Measurements from ENCODE around the gene SMC6.
A peak's percentile ranks its signal among the peaks of the same experiment; 100 is the strongest.

The SMC6 gene

GRCh38 chr2:17765398-17765797, 11.8 kb upstream of the SMC6 start:
- no peak overlapping the region for H3K4me3 ChIP-seq (ENCODE audit: low read depth, low read length)
- TF ChIP-seq, protein P1, sequence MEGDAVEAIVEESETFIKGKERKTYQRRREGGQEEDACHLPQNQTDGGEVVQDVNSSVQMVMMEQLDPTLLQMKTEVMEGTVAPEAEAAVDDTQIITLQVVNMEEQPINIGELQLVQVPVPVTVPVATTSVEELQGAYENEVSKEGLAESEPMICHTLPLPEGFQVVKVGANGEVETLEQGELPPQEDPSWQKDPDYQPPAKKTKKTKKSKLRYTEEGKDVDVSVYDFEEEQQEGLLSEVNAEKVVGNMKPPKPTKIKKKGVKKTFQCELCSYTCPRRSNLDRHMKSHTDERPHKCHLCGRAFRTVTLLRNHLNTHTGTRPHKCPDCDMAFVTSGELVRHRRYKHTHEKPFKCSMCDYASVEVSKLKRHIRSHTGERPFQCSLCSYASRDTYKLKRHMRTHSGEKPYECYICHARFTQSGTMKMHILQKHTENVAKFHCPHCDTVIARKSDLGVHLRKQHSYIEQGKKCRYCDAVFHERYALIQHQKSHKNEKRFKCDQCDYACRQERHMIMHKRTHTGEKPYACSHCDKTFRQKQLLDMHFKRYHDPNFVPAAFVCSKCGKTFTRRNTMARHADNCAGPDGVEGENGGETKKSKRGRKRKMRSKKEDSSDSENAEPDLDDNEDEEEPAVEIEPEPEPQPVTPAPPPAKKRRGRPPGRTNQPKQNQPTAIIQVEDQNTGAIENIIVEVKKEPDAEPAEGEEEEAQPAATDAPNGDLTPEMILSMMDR (IDR thresholded peaks at IDR 0.05; ENCODE audit: low read depth, low read length, missing control alignments): no peak
- DNase-seq (ENCODE audit: low read depth): no peak

GRCh38 chr2:17763641-17764333, 10.2 kb upstream of the SMC6 start:
- TF ChIP-seq, protein P1 (IDR thresholded peaks at IDR 0.05; ENCODE audit: low read depth, low read length, missing control alignments): no peak
- no peak overlapping the region for H3K4me3 ChIP-seq (ENCODE audit: low read depth, low read length)
- no peak for DNase-seq (ENCODE audit: low read depth)

DNA sequence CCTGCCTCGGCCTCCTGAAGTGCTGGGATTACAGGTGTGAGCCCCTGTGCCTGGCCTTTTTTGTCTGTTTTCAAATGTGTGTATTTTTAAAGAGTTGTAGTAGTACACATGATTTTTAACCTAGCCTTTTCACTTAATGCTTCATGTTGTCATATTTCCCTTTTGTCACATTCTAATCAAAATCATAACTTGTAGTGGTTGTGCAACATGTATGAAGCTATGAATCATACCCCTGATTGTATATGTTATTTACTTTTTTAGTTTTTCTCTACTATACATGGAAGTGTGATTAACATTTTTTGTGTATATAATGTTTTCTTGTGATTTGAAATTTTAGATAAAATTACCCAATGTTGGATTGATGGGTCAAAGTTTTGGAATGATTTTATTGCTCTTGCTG, 8.8 kb upstream of the SMC6 start:
- TF ChIP-seq, protein P1 (IDR thresholded peaks at IDR 0.05; ENCODE audit: low read depth, low read length, missing control alignments): no peak
- DNase-seq (ENCODE audit: low read depth): no peak
- no peak overlapping the region for H3K4me3 ChIP-seq (ENCODE audit: low read depth, low read length)

DNA sequence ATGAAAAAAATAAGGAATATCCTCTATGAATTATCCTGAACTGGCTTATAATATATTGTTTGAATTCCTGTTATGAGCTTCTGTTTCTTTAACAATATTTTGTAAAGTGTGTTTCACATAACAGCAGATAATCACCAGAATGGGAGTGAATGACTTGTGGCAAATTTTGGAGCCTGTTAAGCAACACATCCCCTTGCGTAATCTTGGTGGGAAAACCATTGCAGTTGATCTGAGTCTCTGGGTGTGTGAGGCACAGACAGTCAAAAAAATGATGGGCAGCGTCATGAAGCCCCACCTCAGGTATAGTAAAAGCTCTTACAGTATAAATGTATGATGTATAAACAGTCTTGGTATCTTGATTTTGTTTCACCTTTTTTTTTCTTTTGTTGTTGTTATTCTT, 6.2 kb upstream of the SMC6 start:
- TF ChIP-seq, protein P1 (IDR thresholded peaks at IDR 0.05; ENCODE audit: low read depth, low read length, missing control alignments): no peak
- H3K4me3 ChIP-seq (ENCODE audit: low read depth, low read length): no peak overlapping the region

DNA sequence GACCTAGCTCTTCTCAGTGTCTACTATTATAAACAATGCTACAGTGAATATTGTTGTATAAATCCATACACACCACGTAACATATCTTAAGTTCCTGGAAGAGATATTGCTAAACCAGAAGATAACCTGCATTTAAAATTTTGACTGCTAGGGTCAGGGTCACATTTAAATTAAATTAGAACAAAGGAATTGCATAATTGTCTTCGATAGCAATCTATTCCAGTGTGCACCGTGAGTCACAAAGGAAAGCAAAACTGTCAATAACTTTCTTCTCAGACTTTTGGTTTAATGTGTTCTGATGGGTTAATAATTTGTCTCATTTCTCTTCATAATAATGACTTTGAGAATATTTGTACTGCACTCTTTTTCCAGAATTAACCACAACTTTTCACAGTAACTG, 4.5 kb upstream of the SMC6 start:
- TF ChIP-seq, protein P1 (IDR thresholded peaks at IDR 0.05; ENCODE audit: low read depth, low read length, missing control alignments): no peak
- no peak overlapping the region for H3K4me3 ChIP-seq (ENCODE audit: low read depth, low read length)
- no peak for DNase-seq (ENCODE audit: low read depth)

More for the DNA sequence above, 6.2 kb upstream of the SMC6 start:
- no peak for DNase-seq (ENCODE audit: low read depth)

- H3K4me3 ChIP-seq (ENCODE audit: low read depth, low read length): no peak overlapping the region
- TF ChIP-seq, protein P1 (IDR thresholded peaks at IDR 0.05; ENCODE audit: low read depth, low read length, missing control alignments): no peak
- DNase-seq (ENCODE audit: low read depth): no peak
Measured at GRCh38 chr2:17757321-17757720, 3.7 kb upstream of the SMC6 start.

DNA sequence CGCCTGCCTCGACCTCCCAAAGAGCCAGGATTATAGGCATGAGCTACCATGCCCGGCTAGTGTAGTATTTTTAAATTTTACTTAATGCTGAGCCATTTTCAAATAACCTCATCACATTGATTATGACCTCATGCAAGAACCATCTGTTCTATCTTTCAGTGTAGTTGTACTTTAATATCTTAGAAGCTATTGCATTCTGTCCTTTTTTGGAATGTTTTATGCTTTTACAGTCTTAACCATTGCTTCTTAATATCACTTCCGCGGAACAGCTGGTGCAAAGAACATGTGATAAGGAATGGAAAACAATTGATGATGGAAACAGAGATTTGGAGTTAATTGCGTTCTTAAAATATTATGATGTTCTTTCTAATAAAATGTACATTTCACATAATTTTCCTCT, 3.1 kb upstream of the SMC6 start:
- no peak for DNase-seq (ENCODE audit: low read depth)
- peak overlapping the region; percentile 8; the same call in 1 of the 2 replicates for H3K4me3 ChIP-seq (ENCODE audit: low read depth, low read length)
- TF ChIP-seq, protein P1 (IDR thresholded peaks at IDR 0.05; ENCODE audit: low read depth, low read length, missing control alignments): no peak

All from GM12864 (cell line).